ENCODE data around the gene IL3RA.

The IL3RA gene

DNA sequence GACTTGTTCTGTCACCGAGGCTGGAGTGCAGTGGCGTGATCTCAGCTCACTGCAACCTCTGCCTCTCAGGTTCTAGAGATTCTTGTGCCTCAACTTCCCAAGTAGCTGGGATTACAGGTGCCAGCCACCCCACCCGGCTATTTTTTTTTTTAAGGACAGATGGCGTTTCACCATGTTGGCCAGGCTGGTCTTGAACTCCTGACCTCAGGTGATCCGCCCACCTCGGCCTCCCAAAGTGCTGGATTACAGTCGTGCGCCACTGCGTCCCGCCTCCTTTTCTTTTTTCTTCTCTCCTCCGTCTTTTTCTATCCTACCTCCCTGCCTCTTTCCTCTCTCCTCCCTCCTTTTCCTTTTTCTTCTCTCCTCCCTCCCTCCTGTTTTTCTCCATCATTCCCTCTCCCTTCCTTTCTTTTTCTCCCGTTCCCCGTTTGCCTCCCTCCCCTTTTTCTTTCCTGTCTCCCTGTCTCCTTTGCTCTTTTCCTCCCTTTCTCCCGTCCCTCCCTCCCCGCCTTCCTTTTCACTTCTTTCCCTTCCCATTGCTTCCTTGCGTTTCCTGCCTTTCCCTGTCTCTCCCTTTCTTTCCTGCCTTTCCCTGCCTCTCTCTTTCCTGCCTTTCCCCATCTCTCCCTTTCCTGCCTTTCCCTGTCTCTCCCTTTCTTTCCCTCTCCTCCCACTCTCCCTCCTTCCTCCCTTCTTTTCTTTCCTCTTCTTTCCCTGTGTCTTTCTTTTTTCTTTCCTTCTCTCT is 57.5 kb downstream of the IL3RA start:
- Histone ChIP-seq H3K36me3 (ENCODE audit: control insufficient read depth, low read length) (peaks cover 82% of the 10 kb centered on the region), H3K9me2 (replicated peaks; ENCODE audit: control insufficient read depth, low read length) (no peaks in the 10 kb centered on the region), H3K4me1 (ENCODE audit: control insufficient read depth, low read length) (peaks cover 45% of the 10 kb centered on the region), H4K20me1 (ENCODE audit: control insufficient read depth, insufficient read depth, low read depth, low read length) (peaks cover 23% of the 10 kb centered on the region), H3K27ac (ENCODE audit: low read depth, low read length) (no peak overlapping the region), H3F3A (ENCODE audit: control insufficient read depth, insufficient read depth) (peaks cover 21% of the 10 kb centered on the region), H3K4me3 (ENCODE audit: low read length) (peak overlapping the region; percentile 99), H3K4me2 (ENCODE audit: low read length) (peak overlapping the region; percentile 68), H3K79me2 (ENCODE audit: control insufficient read depth, low read length) (peaks cover 75% of the 10 kb centered on the region), H3K27me3 (ENCODE audit: control insufficient read depth, low read length) (no peaks in the 10 kb centered on the region), H3K9me3 (ENCODE audit: control insufficient read depth, insufficient read depth, low read length) (no peaks in the 10 kb centered on the region)
- TF ChIP-seq EZH2phosphoT487 (IDR thresholded peaks at IDR 0.05; ENCODE audit: borderline replicate concordance, low read length), result no peak
- TF ChIP-seq, protein P1, sequence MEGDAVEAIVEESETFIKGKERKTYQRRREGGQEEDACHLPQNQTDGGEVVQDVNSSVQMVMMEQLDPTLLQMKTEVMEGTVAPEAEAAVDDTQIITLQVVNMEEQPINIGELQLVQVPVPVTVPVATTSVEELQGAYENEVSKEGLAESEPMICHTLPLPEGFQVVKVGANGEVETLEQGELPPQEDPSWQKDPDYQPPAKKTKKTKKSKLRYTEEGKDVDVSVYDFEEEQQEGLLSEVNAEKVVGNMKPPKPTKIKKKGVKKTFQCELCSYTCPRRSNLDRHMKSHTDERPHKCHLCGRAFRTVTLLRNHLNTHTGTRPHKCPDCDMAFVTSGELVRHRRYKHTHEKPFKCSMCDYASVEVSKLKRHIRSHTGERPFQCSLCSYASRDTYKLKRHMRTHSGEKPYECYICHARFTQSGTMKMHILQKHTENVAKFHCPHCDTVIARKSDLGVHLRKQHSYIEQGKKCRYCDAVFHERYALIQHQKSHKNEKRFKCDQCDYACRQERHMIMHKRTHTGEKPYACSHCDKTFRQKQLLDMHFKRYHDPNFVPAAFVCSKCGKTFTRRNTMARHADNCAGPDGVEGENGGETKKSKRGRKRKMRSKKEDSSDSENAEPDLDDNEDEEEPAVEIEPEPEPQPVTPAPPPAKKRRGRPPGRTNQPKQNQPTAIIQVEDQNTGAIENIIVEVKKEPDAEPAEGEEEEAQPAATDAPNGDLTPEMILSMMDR (IDR thresholded peaks at IDR 0.05; ENCODE audit: low read depth, low read length, poor library complexity, severe bottlenecking), result no peak

- Histone ChIP-seq H3K36me3 (ENCODE audit: control insufficient read depth, low read length) (peaks cover 82% of the 10 kb centered on the region), H3K9me2 (replicated peaks; ENCODE audit: control insufficient read depth, low read length) (no peaks in the 10 kb centered on the region), H3F3A (ENCODE audit: control insufficient read depth, insufficient read depth) (peaks cover 14% of the 10 kb centered on the region), H3K4me1 (ENCODE audit: control insufficient read depth, low read length) (peaks cover 39% of the 10 kb centered on the region), H3K4me3 (ENCODE audit: low read length) (peak overlapping the region; percentile 99; the same call in 1 of the 2 replicates), H3K27ac (ENCODE audit: low read depth, low read length) (no peak overlapping the region), H3K79me2 (ENCODE audit: control insufficient read depth, low read length) (peaks cover 66% of the 10 kb centered on the region), H4K20me1 (ENCODE audit: control insufficient read depth, insufficient read depth, low read depth, low read length) (peaks cover 15% of the 10 kb centered on the region), H3K4me2 (ENCODE audit: low read length) (peak overlapping the region; percentile 68), H3K9me3 (ENCODE audit: control insufficient read depth, insufficient read depth, low read length) (no peaks in the 10 kb centered on the region), H3K27me3 (ENCODE audit: control insufficient read depth, low read length) (no peaks in the 10 kb centered on the region)
- TF ChIP-seq, protein P1 (IDR thresholded peaks at IDR 0.05; ENCODE audit: low read depth, low read length, poor library complexity, severe bottlenecking), result no peak
- no peak for TF ChIP-seq EZH2phosphoT487 (IDR thresholded peaks at IDR 0.05; ENCODE audit: borderline replicate concordance, low read length)
Measured at GRCh38 chrX:1394731-1395501, 58.3 kb downstream of the IL3RA start.

GRCh38 chrX:1395646-1396216 is 59.1 kb downstream of the IL3RA start:
- TF ChIP-seq EZH2phosphoT487 (IDR thresholded peaks at IDR 0.05; ENCODE audit: borderline replicate concordance, low read length), result no peak
- TF ChIP-seq, protein P1 (IDR thresholded peaks at IDR 0.05; ENCODE audit: low read depth, low read length, poor library complexity, severe bottlenecking), result no peak
- no peak overlapping the region for H3K4me3 ChIP-seq (ENCODE audit: low read length)
- peak overlapping the region; percentile 68; the same call in 1 of the 2 replicates for H3K4me2 ChIP-seq (ENCODE audit: low read length)
- H3K27ac ChIP-seq (ENCODE audit: low read depth, low read length), result no peak overlapping the region
- no peaks in the 10 kb centered on the region for H3K9me2 ChIP-seq (replicated peaks; ENCODE audit: control insufficient read depth, low read length)
- no peaks in the 10 kb centered on the region for H3K27me3 ChIP-seq (ENCODE audit: control insufficient read depth, low read length)
- H3F3A ChIP-seq (ENCODE audit: control insufficient read depth, insufficient read depth), result peaks cover 6% of the 10 kb centered on the region
- peaks cover 31% of the 10 kb centered on the region for H3K4me1 ChIP-seq (ENCODE audit: control insufficient read depth, low read length)
- peaks cover 6% of the 10 kb centered on the region for H4K20me1 ChIP-seq (ENCODE audit: control insufficient read depth, insufficient read depth, low read depth, low read length)
- H3K36me3 ChIP-seq (ENCODE audit: control insufficient read depth, low read length), result peaks cover 80% of the 10 kb centered on the region
- H3K79me2 ChIP-seq (ENCODE audit: control insufficient read depth, low read length), result peaks cover 58% of the 10 kb centered on the region
- no peaks in the 10 kb centered on the region for H3K9me3 ChIP-seq (ENCODE audit: control insufficient read depth, insufficient read depth, low read length)
